Activated CD4-positive, alpha-beta memory T cell treated with anti-CD3 and anti-CD28 coated beads, Interleukin-2, amount 10 ng/mL, durations not matched to agents 7 days and 5 days (primary cell): ENCODE measurements around the gene ARHGAP26. TPM values are rescaled to one million over a fixed set of nuclear protein-coding genes. Genes with fewer than 3 reads are reported as not detected.
"Not testable (repeated sequence)": the region's sequence is repeated elsewhere in the genome, so short reads cannot be mapped to it uniquely, and the experiment has no call there.

ENCODE experiments used
- CTCF ChIA-PET: fragments of 350-600 bp; sonication (Branson Sonifier 250); formaldehyde crosslinking; loops from one replicate; lab custom pipeline; 2021; ENCODE audit warnings: antibody characterized with exemption, inconsistent platforms; lab: Charles Lee
- POLR2A ChIA-PET: fragments of 350-600 bp; sonication (Branson Sonifier 250); formaldehyde crosslinking; loops from one replicate; lab custom pipeline; 2021; ENCODE audit warnings: antibody characterized with exemption; lab: Charles Lee
- DNase-seq: peaks from one replicate; pipeline ENCODE4 v3.0.0-alpha.2; 2020
- H3K27ac Mint-ChIP-seq: one replicate; pipeline ENCODE4 v1.8.0; 2021; ENCODE audit warnings: mild to moderate bottlenecking, mixed read lengths
- H3K27me3 Mint-ChIP-seq: one replicate; pipeline ENCODE4 v1.8.0; 2021; ENCODE audit warnings: mixed read lengths
- H3K36me3 Mint-ChIP-seq: one replicate; pipeline ENCODE4 v1.8.0; 2021; ENCODE audit warnings: low read depth, mixed read lengths
- H3K4me1 Mint-ChIP-seq: one replicate; pipeline ENCODE4 v1.8.0; 2021; ENCODE audit warnings: mixed read lengths
- H3K4me3 Mint-ChIP-seq: one replicate; pipeline ENCODE4 v1.8.0; 2021; ENCODE audit warnings: mild to moderate bottlenecking, mixed read lengths
- H3K9me3 Mint-ChIP-seq: one replicate; pipeline ENCODE4 v1.8.0; 2021; ENCODE audit warnings: mixed read lengths
- total RNA-seq, 2 experiments: library from RNA; stranded (reverse); gene quantifications; one replicate each; pipeline ENCODE4 v1.2.3, GENCODE V29; 2021

ARHGAP26 gene
- total RNA-seq, 2 experiments from 2014 or later = 14.8 to 17.1 TPM

DNA sequence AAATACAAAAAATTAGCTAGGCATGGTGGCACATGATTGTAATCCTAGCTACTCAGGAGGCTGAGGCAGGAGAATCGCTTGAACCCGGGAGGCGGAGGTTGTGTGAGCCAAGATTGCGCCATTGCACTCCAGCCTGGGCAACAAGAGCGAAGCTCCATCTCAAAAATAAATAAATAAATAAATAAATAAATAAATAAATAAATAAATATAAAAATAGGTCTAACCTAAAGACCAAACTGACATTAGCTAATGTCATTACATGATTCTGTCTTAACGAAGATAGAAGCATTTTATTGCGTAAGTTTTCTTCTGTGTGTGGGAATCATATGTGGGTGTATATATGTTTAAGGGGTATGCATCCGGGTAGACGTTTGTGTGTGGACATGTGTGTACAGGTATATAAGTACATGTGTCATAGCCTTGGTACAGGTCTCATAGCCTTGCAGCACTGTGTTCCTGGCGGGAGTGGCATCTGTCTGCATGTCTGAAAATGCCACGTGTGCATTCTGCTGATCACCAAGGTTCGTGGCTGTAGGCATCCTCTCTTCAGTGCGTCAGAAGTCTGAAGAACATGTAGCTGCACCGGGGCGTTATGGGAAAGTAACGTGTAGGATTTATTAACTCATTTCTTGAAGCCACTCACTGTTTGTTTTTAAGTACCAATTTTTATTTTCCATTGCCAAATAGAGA is 335.2 kb downstream of the ARHGAP26 start:
- CTCF ChIA-PET = interaction anchor here (0.6 kb wide), 1 partner anchor 1065 kb away, joined by 7 read pairs; the partner anchor contains the start of genes KCTD16 and YIPF5
- H3K27ac Mint-ChIP-seq = no peak overlapping the region
- POLR2A ChIA-PET = interaction anchor here (0.7 to 1.1 kb wide), 3 partner anchors 103 to 589 kb away, joined by 3 to 4 read pairs (median 3); no protein-coding TSS in a partner anchor

DNA sequence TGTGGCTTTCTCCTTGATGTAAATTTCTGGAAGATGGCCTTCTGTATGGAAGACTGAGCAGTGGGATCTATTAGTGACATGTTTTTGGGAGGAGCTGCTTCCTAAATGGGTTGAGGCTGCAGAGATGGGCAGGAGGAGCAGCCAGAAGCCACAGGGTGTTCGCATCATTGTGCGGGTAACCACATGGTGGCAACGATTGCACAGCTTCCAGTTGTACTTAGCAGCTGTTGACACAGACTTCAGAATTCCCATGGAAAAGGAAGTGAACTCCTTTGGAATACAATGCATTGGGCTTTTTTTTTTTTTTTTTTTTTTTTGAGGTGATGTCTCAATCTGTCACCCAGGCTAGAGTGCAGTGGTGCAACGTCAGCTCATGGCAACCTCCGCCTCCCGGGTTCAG is 336.0 kb downstream of the ARHGAP26 start:
- Mint-ChIP-seq H3K4me3 (no peak overlapping the region), H3K27ac (no peak overlapping the region), H3K27me3 (no peaks in the 10 kb centered on the region), H3K4me1 (peaks cover 23% of the 10 kb centered on the region), H3K36me3 (no peaks in the 10 kb centered on the region), H3K9me3 (no peaks in the 10 kb centered on the region)
- CTCF ChIA-PET = interaction anchor here (0.6 kb wide), 1 partner anchor 1065 kb away, joined by 7 read pairs; the partner anchor contains the start of genes KCTD16 and YIPF5
- POLR2A ChIA-PET = interaction anchor here (0.9 to 1.1 kb wide), 2 partner anchors 104 to 298 kb away, joined by 3 to 4 read pairs; no protein-coding TSS in a partner anchor
- DNase-seq = no peak

More for the DNA sequence above, 335.2 kb downstream of the ARHGAP26 start:
- DNase-seq = no peak
- Mint-ChIP-seq H3K4me3 (no peak overlapping the region), H3K27me3 (no peaks in the 10 kb centered on the region), H3K9me3 (no peaks in the 10 kb centered on the region), H3K4me1 (peaks cover 31% of the 10 kb centered on the region), H3K36me3 (no peaks in the 10 kb centered on the region)

DNA sequence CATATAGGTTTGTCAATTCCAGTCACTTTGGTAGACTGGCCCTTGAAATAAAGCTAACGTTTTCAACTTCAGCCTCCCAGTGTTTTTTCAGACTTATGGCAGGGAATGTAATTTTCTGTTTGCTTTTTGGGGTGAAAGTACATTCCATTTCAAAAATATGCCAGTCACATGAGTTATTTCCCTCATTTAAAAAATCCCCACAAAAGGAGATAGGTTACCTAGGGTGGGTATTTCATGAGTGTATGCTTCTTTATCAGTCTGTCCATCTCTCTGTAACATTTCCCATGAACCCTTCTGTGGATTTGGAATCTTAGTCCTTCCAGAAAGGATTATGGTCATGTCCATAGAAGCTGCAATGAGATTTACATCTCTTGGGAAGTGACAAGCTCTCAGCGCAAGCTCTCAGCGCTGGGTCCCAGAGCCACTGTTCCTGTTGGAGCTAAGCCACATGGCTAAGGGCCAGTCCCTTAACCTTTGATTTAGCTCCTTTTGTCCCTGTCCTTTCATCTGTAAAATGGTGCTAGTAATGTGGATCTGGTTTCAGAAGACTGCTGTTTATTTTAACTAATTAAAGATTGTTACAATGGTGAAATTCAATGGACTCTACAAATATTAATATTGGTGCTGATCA is 338.4 kb downstream of the ARHGAP26 start:
- no peaks in the 10 kb centered on the region for H3K36me3 Mint-ChIP-seq
- H3K9me3 Mint-ChIP-seq = no peaks in the 10 kb centered on the region
- H3K27me3 Mint-ChIP-seq = no peaks in the 10 kb centered on the region
- CTCF ChIA-PET = no interaction called here
- POLR2A ChIA-PET = no interaction called here
- H3K4me3 Mint-ChIP-seq = no peak overlapping the region
- H3K27ac Mint-ChIP-seq = no peak overlapping the region
- no peak for DNase-seq
- peaks cover 8% of the 10 kb centered on the region for H3K4me1 Mint-ChIP-seq

DNA sequence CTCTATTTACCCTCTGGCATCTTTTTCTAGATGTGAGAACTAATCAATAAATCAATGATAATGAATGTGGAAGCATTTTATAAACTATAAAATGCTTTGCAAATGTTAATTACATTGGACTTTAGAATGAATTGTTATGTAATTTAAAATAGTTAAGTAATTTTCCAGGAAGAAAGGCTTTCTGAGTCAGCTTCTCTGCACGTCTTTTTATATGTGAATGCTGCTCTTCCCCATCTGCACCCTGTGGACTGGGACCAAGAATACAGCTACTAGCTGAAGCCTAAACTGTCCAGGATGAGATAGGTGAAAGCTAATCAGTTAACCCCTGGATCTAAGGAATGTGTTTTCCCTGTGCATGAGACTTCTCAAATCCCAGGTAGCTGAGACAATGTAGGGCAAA is 340.4 kb downstream of the ARHGAP26 start:
- no peak for DNase-seq
- CTCF ChIA-PET = interaction anchor here (0.9 kb wide), 1 partner anchor 10 kb away, joined by 3 read pairs; no protein-coding TSS in a partner anchor
- Mint-ChIP-seq H3K4me1 (peaks cover 9% of the 10 kb centered on the region), H3K4me3 (no peak overlapping the region), H3K9me3 (no peaks in the 10 kb centered on the region), H3K27me3 (no peaks in the 10 kb centered on the region), H3K27ac (no peak overlapping the region), H3K36me3 (no peaks in the 10 kb centered on the region)
- POLR2A ChIA-PET = interaction anchor here (0.5 kb wide), 1 partner anchor 857 kb away, joined by 3 read pairs; no protein-coding TSS in a partner anchor

DNA sequence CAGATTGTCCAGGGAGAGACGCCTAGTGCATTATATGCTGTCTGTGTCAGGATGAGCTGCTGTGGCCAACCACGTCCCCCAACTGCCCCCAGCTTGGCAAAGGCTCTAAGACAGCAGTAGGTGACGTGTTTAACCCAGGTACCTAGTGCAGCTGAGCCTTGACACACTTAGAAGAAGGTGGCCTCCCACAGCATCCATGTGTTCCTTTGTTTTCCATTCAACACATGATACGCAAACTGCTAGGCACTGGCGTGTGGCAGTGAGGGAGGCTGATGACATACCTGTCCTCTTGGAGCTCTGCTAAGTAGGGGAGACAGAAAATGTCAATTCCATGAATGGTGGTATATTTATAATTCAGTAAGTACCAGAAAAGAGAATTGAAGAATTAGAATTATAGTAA is 341.6 kb downstream of the ARHGAP26 start:
- Mint-ChIP-seq H3K36me3 (no peaks in the 10 kb centered on the region), H3K27ac (no peak overlapping the region), H3K4me3 (no peak overlapping the region), H3K27me3 (no peaks in the 10 kb centered on the region), H3K4me1 (peaks cover 4% of the 10 kb centered on the region), H3K9me3 (no peaks in the 10 kb centered on the region)
- POLR2A ChIA-PET = no interaction called here
- DNase-seq = no peak
- CTCF ChIA-PET = no interaction called here

DNA sequence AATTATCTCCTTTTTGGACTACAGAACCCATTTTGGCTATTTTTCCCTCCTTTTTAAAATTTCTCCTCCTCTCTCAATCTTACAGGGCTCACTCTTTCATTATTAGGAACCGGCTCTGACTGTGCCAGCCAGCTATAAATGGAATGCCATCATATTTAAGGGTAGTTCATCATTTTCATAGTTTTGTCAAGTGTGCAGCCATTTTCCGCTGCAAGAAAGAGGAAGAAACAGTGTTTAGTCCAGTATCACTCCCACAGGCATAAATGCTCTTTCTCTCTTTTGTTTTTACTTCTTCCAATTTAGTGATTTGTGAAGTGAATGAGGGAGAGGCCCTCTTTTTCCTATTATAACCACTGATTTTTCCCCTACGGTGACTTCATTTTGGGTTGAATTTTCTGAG is 343.3 kb downstream of the ARHGAP26 start:
- no peak overlapping the region for H3K27ac Mint-ChIP-seq
- no peaks in the 10 kb centered on the region for H3K36me3 Mint-ChIP-seq
- DNase-seq = no peak
- H3K4me1 Mint-ChIP-seq = peaks cover 4% of the 10 kb centered on the region
- POLR2A ChIA-PET = no interaction called here
- H3K4me3 Mint-ChIP-seq = no peak overlapping the region
- H3K9me3 Mint-ChIP-seq = no peaks in the 10 kb centered on the region
- CTCF ChIA-PET = no interaction called here
- no peaks in the 10 kb centered on the region for H3K27me3 Mint-ChIP-seq

DNA sequence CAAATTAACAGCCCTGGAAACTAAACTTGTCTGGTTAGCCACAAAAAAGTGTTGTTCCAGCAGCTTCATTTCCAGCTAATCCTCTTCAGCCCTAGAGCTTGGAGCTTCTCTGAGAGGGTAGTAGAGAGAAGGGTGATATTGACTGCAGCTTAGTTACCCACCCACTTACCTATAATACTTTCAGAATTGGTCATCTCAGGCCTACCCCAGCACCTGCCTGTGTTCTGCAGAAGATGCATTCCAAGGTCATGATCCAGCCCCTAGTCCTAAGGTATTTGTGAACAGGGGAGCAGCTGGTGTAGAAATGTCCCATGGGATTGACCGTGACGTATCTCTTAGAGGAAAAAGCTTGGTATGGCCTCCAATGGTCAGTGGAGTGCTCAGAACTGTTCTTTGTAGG is 344.3 kb downstream of the ARHGAP26 start:
- H3K4me3 Mint-ChIP-seq = no peak overlapping the region
- no peak for DNase-seq
- peaks cover 11% of the 10 kb centered on the region for H3K4me1 Mint-ChIP-seq
- H3K27me3 Mint-ChIP-seq = no peaks in the 10 kb centered on the region
- POLR2A ChIA-PET = no interaction called here
- H3K27ac Mint-ChIP-seq = no peak overlapping the region
- H3K9me3 Mint-ChIP-seq = no peaks in the 10 kb centered on the region
- no peaks in the 10 kb centered on the region for H3K36me3 Mint-ChIP-seq
- CTCF ChIA-PET = no interaction called here

DNA sequence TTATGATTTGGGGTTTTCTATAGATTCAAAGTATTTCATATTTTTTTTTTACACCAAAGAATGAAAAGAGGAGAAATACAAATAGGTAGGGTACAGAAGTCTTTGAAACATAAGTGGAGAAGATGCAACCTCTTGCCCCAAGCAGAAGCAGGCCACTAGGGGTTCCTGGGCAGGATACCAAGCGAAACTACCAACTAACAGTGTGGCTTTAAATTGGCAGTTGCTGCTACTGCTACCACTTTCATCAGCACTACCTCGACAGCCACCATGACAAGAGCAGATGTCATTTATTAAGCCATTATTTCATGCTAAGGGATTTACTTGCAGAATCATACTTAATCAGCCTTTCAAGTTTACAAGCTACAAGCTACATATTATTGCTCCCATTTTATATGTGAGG is 345.2 kb downstream of the ARHGAP26 start:
- H3K4me3 Mint-ChIP-seq = no peak overlapping the region
- H3K9me3 Mint-ChIP-seq = no peaks in the 10 kb centered on the region
- H3K36me3 Mint-ChIP-seq = no peaks in the 10 kb centered on the region
- no peaks in the 10 kb centered on the region for H3K27me3 Mint-ChIP-seq
- CTCF ChIA-PET = interaction anchor here (1.3 kb wide), 1 partner anchor 11 kb away, joined by 4 read pairs; no protein-coding TSS in a partner anchor
- peaks cover 18% of the 10 kb centered on the region for H3K4me1 Mint-ChIP-seq
- no peak for DNase-seq
- POLR2A ChIA-PET = no interaction called here
- no peak overlapping the region for H3K27ac Mint-ChIP-seq

DNA sequence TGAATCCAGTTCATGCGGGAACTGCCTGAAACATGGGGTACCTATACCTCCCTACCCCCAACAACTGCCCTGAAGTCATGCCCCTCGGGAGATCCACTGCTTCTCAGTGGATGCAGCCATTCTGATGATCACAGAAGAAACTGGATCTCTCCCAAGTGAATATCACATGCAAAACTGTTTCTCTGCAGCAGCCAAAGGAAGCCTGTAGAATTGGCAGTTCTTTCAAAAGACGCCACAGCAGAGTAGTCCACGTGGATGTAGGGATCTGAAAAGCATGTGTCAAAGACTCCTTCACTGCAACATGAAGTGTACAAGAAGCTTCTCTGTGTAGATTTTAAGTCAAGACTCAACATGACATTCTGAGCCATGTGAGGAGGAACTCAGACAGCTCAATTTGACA is 346.6 kb downstream of the ARHGAP26 start:
- DNase-seq = no peak
- Mint-ChIP-seq H3K36me3 (peaks cover 5% of the 10 kb centered on the region), H3K27me3 (no peaks in the 10 kb centered on the region), H3K4me3 (no peak overlapping the region), H3K9me3 (no peaks in the 10 kb centered on the region), H3K4me1 (peaks cover 30% of the 10 kb centered on the region), H3K27ac (no peak overlapping the region)
- ChIA-PET CTCF (no interaction called here), POLR2A (no interaction called here)

DNA sequence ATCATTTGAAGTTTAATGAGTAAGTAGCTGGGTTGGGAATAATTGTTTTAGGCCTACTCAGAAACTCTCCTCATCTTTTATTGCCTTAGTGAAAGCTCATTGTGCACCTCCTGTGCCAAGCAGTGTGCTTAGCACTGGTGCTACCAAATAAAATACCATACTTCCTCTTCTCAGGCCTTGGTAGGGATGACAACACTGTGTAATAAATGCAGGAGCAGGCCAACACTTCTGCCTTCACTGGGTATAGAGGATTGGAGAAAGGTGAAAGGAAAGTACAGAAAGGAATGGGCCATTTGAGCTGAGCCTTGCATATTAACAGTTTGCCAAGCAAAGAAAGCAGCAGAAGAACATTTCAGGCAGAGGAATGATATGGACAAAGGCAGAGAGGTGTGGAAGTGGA is 347.6 kb downstream of the ARHGAP26 start:
- H3K27ac Mint-ChIP-seq = no peak overlapping the region
- ChIA-PET POLR2A (no interaction called here), CTCF (no interaction called here)
- no peaks in the 10 kb centered on the region for H3K9me3 Mint-ChIP-seq
- peaks cover 31% of the 10 kb centered on the region for H3K4me1 Mint-ChIP-seq
- H3K4me3 Mint-ChIP-seq = no peak overlapping the region
- DNase-seq = no peak
- H3K36me3 Mint-ChIP-seq = peaks cover 11% of the 10 kb centered on the region
- H3K27me3 Mint-ChIP-seq = no peaks in the 10 kb centered on the region

DNA sequence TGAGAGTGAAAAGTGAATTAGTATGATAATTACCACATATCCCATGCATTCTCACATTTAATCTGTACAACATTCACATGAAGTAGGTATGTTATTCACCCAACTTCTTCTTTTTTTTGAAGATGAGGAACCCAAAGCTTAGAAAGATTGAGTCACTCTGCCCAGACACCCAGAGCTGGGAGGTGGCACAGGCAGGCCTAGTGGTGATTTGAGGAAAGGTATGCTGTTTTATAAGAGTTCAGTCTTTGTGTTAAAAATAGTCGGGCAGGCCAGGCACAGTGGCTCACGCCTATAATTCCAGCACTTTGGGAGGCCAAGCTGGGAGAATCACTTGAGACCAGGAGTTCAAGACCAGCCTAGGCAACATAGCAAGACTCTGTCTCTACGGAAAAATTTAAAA is 348.0 kb downstream of the ARHGAP26 start:
- POLR2A ChIA-PET = no interaction called here
- peaks cover 31% of the 10 kb centered on the region for H3K4me1 Mint-ChIP-seq
- no peaks in the 10 kb centered on the region for H3K27me3 Mint-ChIP-seq
- no peaks in the 10 kb centered on the region for H3K9me3 Mint-ChIP-seq
- DNase-seq = no peak
- H3K36me3 Mint-ChIP-seq = peaks cover 11% of the 10 kb centered on the region
- CTCF ChIA-PET = no interaction called here
- H3K4me3 Mint-ChIP-seq = no peak overlapping the region
- H3K27ac Mint-ChIP-seq = no peak overlapping the region

DNA sequence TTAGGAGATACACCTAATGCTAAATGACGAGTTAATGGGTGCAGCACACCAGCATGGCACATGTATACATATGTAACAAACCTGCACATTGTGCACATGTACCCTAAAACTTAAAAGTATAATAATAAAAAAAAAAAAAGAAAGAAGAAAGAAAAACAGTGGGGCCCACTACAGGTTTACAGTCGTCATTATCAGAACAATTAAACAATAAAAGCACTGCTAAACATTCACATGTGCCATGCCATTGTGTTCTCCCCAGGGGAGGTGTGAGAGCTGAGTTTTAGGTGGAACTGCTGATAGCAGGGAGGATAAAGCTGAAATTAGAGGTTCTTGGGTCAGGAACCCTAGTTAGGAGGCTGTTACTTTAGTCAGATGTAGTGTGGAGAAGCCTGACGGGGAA is 348.6 kb downstream of the ARHGAP26 start:
- peaks cover 11% of the 10 kb centered on the region for H3K36me3 Mint-ChIP-seq
- DNase-seq, H3K27me3 Mint-ChIP-seq, H3K9me3 Mint-ChIP-seq, H3K4me3 Mint-ChIP-seq, POLR2A ChIA-PET, H3K27ac Mint-ChIP-seq, CTCF ChIA-PET: not testable (repeated sequence)
- H3K4me1 Mint-ChIP-seq = peaks cover 31% of the 10 kb centered on the region

DNA sequence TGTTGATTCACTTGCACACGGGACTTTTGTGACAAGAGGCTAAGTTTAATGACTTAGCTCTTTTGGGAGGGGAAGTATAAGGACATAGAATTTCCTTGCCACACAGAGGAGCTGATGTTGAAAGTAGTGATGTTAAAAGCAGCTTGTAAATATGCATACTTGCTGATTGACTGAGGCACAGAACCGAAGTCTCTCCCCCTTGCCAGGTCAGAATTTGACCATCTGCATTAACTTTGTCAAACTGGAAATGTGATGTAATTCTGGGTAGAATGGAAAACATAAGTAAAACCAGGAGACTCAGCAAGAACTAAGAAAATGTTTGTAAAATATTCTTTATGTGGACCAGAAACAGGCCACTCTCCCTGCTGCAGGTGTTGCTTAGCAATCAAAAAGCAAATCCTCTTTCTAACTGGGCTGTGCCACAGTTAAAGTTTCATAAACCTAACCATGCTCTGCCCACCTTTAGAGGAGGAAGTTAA is 349.2 kb downstream of the ARHGAP26 start:
- no peak overlapping the region for H3K27ac Mint-ChIP-seq
- POLR2A ChIA-PET = no interaction called here

More for the DNA sequence above, 349.2 kb downstream of the ARHGAP26 start:
- H3K4me3 Mint-ChIP-seq = no peak overlapping the region
- peaks cover 11% of the 10 kb centered on the region for H3K36me3 Mint-ChIP-seq
- no peaks in the 10 kb centered on the region for H3K27me3 Mint-ChIP-seq
- peaks cover 31% of the 10 kb centered on the region for H3K4me1 Mint-ChIP-seq
- no peak for DNase-seq
- CTCF ChIA-PET = no interaction called here
- no peaks in the 10 kb centered on the region for H3K9me3 Mint-ChIP-seq
